ENCODE results near the gene RAD51B. TPM values are rescaled to one million over a fixed set of nuclear protein-coding genes. Genes with fewer than 3 reads are reported as not detected.

The RAD51B gene
- total RNA-seq, 1 experiment from 2014 or later, result 8.5 TPM

- Histone ChIP-seq H3K4me3 (ENCODE audit: low read depth in 2 of 2, low read length in 2 of 2) (no peak overlapping the region), H3K36me3 (ENCODE audit: control insufficient read depth, insufficient read depth, low read length) (no peaks in the 10 kb centered on the region), H3K27ac (ENCODE audit: low read length) (peak overlapping the region; percentile 36; the same call in 1 of the 2 replicates), H3K9me3 (ENCODE audit: control insufficient read depth, insufficient read depth, low read depth, low read length) (no peaks in the 10 kb centered on the region), H3K4me1 (ENCODE audit: control insufficient read depth, insufficient read depth, low read length) (no peaks in the 10 kb centered on the region; the same call in 1 of the 2 replicates), H3K27me3 (ENCODE audit: control insufficient read depth, insufficient read depth, low read length) (no peaks in the 10 kb centered on the region)
- TF ChIP-seq SIN3A (IDR thresholded peaks at IDR 0.05; ENCODE audit: borderline replicate concordance, insufficient read depth, low read depth, low read length) (no peak), TCF7L2 (IDR thresholded peaks at IDR 0.05; ENCODE audit: low read depth, low read length) (no peak), CTCF (IDR thresholded peaks at IDR 0.05) (no peak)
- in situ Hi-C loops (cut with HindIII; ENCODE audit: low pct_unique_long_range_greater_than_20kb, low sequenced_read_pairs), result no loop called here
- ChIA-PET POLR2A (no interaction called here), CTCF (no interaction called here)
- intact Hi-C loops (cut with micrococcal nuclease; ENCODE audit: unreplicated experiment), result no loop called here
- ATAC-seq, result no peak
- BruUV-seq (replicated peaks), result no TSS peak
- no peak for DNase-seq (ENCODE audit: low read depth, low spot score)
Observed at GRCh38 chr14:68157971-68158371, 338.4 kb downstream of the RAD51B start.

DNA sequence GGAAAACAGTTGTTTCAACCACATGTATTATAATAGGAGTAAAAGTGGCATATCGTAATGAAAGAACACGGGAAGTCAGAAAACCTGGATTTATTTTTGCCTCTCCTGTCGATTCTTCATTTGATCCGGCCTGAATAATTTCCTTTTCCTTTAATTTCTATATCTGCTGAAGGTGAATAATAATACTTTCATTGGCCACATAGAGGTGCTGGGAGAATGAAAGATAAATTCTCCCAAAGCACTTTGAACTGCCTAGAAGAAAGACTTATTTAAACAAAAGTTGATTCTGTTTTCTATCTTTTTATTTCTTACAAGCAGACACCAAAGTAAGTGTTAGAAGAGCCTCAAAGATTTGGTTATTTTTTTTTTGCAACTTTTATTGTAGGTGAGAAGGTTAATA, 339.1 kb downstream of the RAD51B start:
- DNase-seq (ENCODE audit: low read depth, low spot score) (no peak), ATAC-seq (no peak)
- no peak for TF ChIP-seq POLR2AphosphoS5 (IDR thresholded peaks at IDR 0.05; ENCODE audit: low read depth, low read length)
- TF ChIP-seq, protein P1, sequence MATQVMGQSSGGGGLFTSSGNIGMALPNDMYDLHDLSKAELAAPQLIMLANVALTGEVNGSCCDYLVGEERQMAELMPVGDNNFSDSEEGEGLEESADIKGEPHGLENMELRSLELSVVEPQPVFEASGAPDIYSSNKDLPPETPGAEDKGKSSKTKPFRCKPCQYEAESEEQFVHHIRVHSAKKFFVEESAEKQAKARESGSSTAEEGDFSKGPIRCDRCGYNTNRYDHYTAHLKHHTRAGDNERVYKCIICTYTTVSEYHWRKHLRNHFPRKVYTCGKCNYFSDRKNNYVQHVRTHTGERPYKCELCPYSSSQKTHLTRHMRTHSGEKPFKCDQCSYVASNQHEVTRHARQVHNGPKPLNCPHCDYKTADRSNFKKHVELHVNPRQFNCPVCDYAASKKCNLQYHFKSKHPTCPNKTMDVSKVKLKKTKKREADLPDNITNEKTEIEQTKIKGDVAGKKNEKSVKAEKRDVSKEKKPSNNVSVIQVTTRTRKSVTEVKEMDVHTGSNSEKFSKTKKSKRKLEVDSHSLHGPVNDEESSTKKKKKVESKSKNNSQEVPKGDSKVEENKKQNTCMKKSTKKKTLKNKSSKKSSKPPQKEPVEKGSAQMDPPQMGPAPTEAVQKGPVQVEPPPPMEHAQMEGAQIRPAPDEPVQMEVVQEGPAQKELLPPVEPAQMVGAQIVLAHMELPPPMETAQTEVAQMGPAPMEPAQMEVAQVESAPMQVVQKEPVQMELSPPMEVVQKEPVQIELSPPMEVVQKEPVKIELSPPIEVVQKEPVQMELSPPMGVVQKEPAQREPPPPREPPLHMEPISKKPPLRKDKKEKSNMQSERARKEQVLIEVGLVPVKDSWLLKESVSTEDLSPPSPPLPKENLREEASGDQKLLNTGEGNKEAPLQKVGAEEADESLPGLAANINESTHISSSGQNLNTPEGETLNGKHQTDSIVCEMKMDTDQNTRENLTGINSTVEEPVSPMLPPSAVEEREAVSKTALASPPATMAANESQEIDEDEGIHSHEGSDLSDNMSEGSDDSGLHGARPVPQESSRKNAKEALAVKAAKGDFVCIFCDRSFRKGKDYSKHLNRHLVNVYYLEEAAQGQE (IDR thresholded peaks at IDR 0.05; ENCODE audit: insufficient read depth in 1 of 2, low read depth in 2 of 2, low read length in 1 of 2), result no peak
- TF ChIP-seq TCF7L2 (IDR thresholded peaks at IDR 0.05; ENCODE audit: low read depth, low read length), result no peak
- no peak; the same call in 1 of the 2 replicates for TF ChIP-seq CTCF (IDR thresholded peaks at IDR 0.05)
- no peak for TF ChIP-seq SIN3A (IDR thresholded peaks at IDR 0.05; ENCODE audit: borderline replicate concordance, insufficient read depth, low read depth, low read length)
- Histone ChIP-seq H3K4me3 (ENCODE audit: low read depth in 2 of 2, low read length in 2 of 2) (no peak overlapping the region), H3K9me3 (ENCODE audit: control insufficient read depth, insufficient read depth, low read depth, low read length) (no peaks in the 10 kb centered on the region), H3K27ac (ENCODE audit: low read length) (peak overlapping the region; percentile 36; the same call in 1 of the 2 replicates), H3K27me3 (ENCODE audit: control insufficient read depth, insufficient read depth, low read length) (no peaks in the 10 kb centered on the region), H3K36me3 (ENCODE audit: control insufficient read depth, insufficient read depth, low read length) (no peaks in the 10 kb centered on the region), H3K4me1 (ENCODE audit: control insufficient read depth, insufficient read depth, low read length) (no peaks in the 10 kb centered on the region; the same call in 1 of the 2 replicates)
- in situ Hi-C loops (cut with HindIII; ENCODE audit: low pct_unique_long_range_greater_than_20kb, low sequenced_read_pairs) (no loop called here), intact Hi-C loops (cut with micrococcal nuclease; ENCODE audit: unreplicated experiment) (no loop called here)
- no TSS peak for BruUV-seq (replicated peaks)
- CTCF ChIA-PET, result no interaction called here
- POLR2A ChIA-PET, result no interaction called here
